K562 (cell line): ENCODE data around the gene ADCYAP1R1. TPM values are rescaled to one million over a fixed set of nuclear protein-coding genes. Genes with fewer than 3 reads are reported as not detected.

Experiments used
- ATAC-seq: fragments of 200-7000 bp; cut with Tn5 transposase; 3 replicates; pipeline ENCODE4 v1.9.1; 2020; ENCODE audit warnings: moderate library complexity
- BruUV-seq: library from RNA; stranded (reverse); fragments of 400-500 nt; replicated peaks from 2 replicates; lab custom pipeline; 2021; lab: Mats Ljungman, UMichigan
- CTCF ChIA-PET: fragments of 300-600 bp; formaldehyde crosslinking; extraction: SDS; loops from one replicate; lab custom pipeline; 2021; ENCODE audit warnings: low intra/inter-chr PET ratio; lab: Yijun Ruan, JAX
- POLR2A ChIA-PET: fragments of 300-600, 350-650 bp; sonication (Branson Sonifier 250); formaldehyde crosslinking; extraction: SDS; loops from one replicate; lab custom pipeline; 2021; ENCODE audit warnings: antibody characterized with exemption, inconsistent platforms; lab: Yijun Ruan, JAX
- DNase-seq, 4 experiments: peaks; one replicate each; pipeline versions ENCODE4 v3.0.0 to v3.0.0-alpha.2; 2011 to 2018; ENCODE audit warnings: low spot score in 3 of 4, mixed read lengths in 3 of 4; ENCODE audit errors: extremely low read depth in 1 of 4
- FAIRE-seq: peaks from 2 replicates; lab custom pipeline; 2011; peaks lifted over from hg19 to GRCh38; lab: Jason Lieb, UNC
- H2AFZ ChIP-seq: 2 replicates; pipeline ENCODE4 v1.6.0; 2011; ENCODE audit warnings: low read depth, low read length, control low read depth, inconsistent platforms
- H3K27ac ChIP-seq: fragments of 200-600 bp; 3 replicates; pipeline ENCODE4 v1.8.0; 2011; ENCODE audit warnings: low read depth, mild to moderate bottlenecking, control low read depth, inconsistent platforms, low read length, moderate library complexity, mixed read lengths; ENCODE audit errors: extremely low read depth
- H3K27me3 ChIP-seq, 2 experiments: fragments of 300-600 bp in 1 of 2; 2 replicates in 1 of 2; 3 replicates in 1 of 2; pipeline versions ENCODE4 v1.6.0 to v1.8.0; 2011; ENCODE audit warnings: inconsistent platforms in 2 of 2, low read length in 2 of 2, mild to moderate bottlenecking in 1 of 2, mixed read lengths in 1 of 2, moderate library complexity in 1 of 2; ENCODE audit not compliant: control insufficient read depth in 2 of 2, insufficient read depth in 2 of 2
- H3K36me3 ChIP-seq: fragments of 300-600 bp; 3 replicates; pipeline ENCODE4 v1.8.0; 2011; ENCODE audit warnings: mild to moderate bottlenecking, low read length, inconsistent platforms; ENCODE audit not compliant: control insufficient read depth, insufficient read depth
- H3K4me1 ChIP-seq, 2 experiments: fragments of 200-600 bp in 1 of 2; replicated peaks in 1 of 2; 2 replicates in 1 of 2; 3 replicates in 1 of 2; pipeline versions ENCODE4 v1.5.1 to v1.8.0; 2011; ENCODE audit warnings: inconsistent platforms in 2 of 2, low read length in 2 of 2, mild to moderate bottlenecking in 1 of 2, mixed read lengths in 1 of 2, moderate library complexity in 1 of 2; ENCODE audit not compliant: control insufficient read depth in 2 of 2, insufficient read depth in 2 of 2
- H3K4me2 ChIP-seq: 2 replicates; pipeline ENCODE4 v1.6.1; 2011; ENCODE audit warnings: low read length, control low read depth, inconsistent platforms, mixed read lengths; ENCODE audit not compliant: insufficient read depth
- H3K4me3 ChIP-seq: fragments of 200-600 bp; sonication (generic), shearing (Covaris generic); 2 replicates; pipeline ENCODE4 v1.5.1; 2016; ENCODE audit warnings: control low read depth, inconsistent platforms
- H3K79me2 ChIP-seq: fragments of 200-600 bp; 3 replicates; pipeline ENCODE4 v1.8.0; 2011; ENCODE audit warnings: low read length, inconsistent platforms; ENCODE audit not compliant: control insufficient read depth, insufficient read depth
- H3K9ac ChIP-seq, 2 experiments: 2 replicates each; pipeline versions ENCODE4 v1.6.0 to v1.6.1; 2011; ENCODE audit warnings: low read depth in 2 of 2, low read length in 2 of 2, control low read depth in 1 of 2, inconsistent platforms in 1 of 2, mild to moderate bottlenecking in 1 of 2, mixed read lengths in 1 of 2; ENCODE audit not compliant: insufficient read depth in 1 of 2
- H3K9me1 ChIP-seq: one replicate; pipeline ENCODE4 v1.6.0; 2011; ENCODE audit warnings: inconsistent platforms, mild to moderate bottlenecking, low read length, moderate library complexity; ENCODE audit not compliant: control insufficient read depth, insufficient read depth
- H3K9me3 ChIP-seq: replicated peaks from 2 replicates; pipeline ENCODE4 v1.5.1; 2011; ENCODE audit warnings: low read depth, low read length, inconsistent platforms; ENCODE audit not compliant: control insufficient read depth, insufficient read depth
- H4K20me1 ChIP-seq: replicated peaks from 2 replicates; pipeline ENCODE4 v1.6.1; 2011; ENCODE audit warnings: low read length, inconsistent platforms, mixed read lengths; ENCODE audit not compliant: control insufficient read depth, insufficient read depth
- FOXJ2 ChIP-seq: fragments of 200-800 bp; sonication (Bioruptor generic); IDR thresholded peaks from 2 replicates; pipeline ENCODE4 v1.6.1; 2016; ENCODE audit warnings: missing genetic modification characterization, missing compliant biosample characterization
- GATAD2B ChIP-seq: fragments of 450-650 bp; IDR thresholded peaks from 2 replicates; pipeline ENCODE4 v1.6.1; 2017; ENCODE audit warnings: mild to moderate bottlenecking, borderline replicate concordance
- MAFF ChIP-seq: IDR thresholded peaks from 2 replicates; pipeline ENCODE4 v1.6.1; 2012; ENCODE audit warnings: low read length, improper control_type of control experiment
- TFE3 ChIP-seq: fragments of 450-650 bp; formaldehyde crosslinking; IDR thresholded peaks from 2 replicates; pipeline ENCODE4 v1.4.0; 2020; ENCODE audit warnings: mild to moderate bottlenecking, mixed read lengths
- ZBTB11 ChIP-seq, 3 experiments: fragments of 200-800 bp in 1 of 3; fragments of 250-450 bp in 1 of 3; fragments of 450-650 bp in 1 of 3; sonication (Bioruptor Pico) in 1 of 3; sonication (Bioruptor generic) in 1 of 3; formaldehyde crosslinking in 1 of 3; IDR thresholded peaks; 2 replicates each; pipeline versions ENCODE4 v1.6.1 to v1.8.0; 2016 to 2022; ENCODE audit warnings: mild to moderate bottlenecking in 2 of 3, missing genetic modification characterization in 2 of 3, missing compliant biosample characterization in 1 of 3, moderate library complexity in 1 of 3
- ZFPM2 ChIP-seq: fragments of 250-450 bp; sonication (Bioruptor Pico); IDR thresholded peaks from 2 replicates; pipeline ENCODE4 v1.5.1; 2022; ENCODE audit warnings: mild to moderate bottlenecking
- ZNF318 ChIP-seq, 2 experiments: fragments of 450-650 bp; IDR thresholded peaks; 2 replicates each; pipeline ENCODE4 v1.6.1; 2016; ENCODE audit warnings: mild to moderate bottlenecking in 2 of 2, borderline replicate concordance in 1 of 2, low read depth in 1 of 2, moderate library complexity in 1 of 2
- WGBS: fragments of 100-300 bp; shearing (Covaris generic); methylation state at CpG from one replicate; pipeline ENCODE4 v1.1.6; 2016; ENCODE audit warnings: low coverage, mixed read lengths; ENCODE audit not compliant: insufficient coverage; ENCODE audit errors: missing lambda C conversion rate; 5-methylcytosine and 5-hydroxymethylcytosine counted together
- in situ Hi-C: fragments of 300-500 bp; cut with MboI; formaldehyde crosslinking; loops from 4 replicates; pipeline ENCODE4 v1.15.0; 2018; ENCODE audit warnings: inconsistent platforms, mixed read lengths
- intact Hi-C: fragments of 100-400 bp; cut with micrococcal nuclease; formaldehyde crosslinking; loops from 2 replicates; pipeline ENCODE4 v1.14.2; 2022
- polyA plus RNA-seq, 8 experiments: library from polyadenylated mRNA; depleted of rRNA in 4 of 8; stranded (reverse) in 5 of 8; unstranded in 3 of 8; fragments of >200 nt; fragmentation: Nextera tagmentation in 2 of 8; fragmentation: Illumina TruSeq in 1 of 8; extraction: Ambion mirVana in 2 of 8; extraction: Trizol in 1 of 8; gene quantifications; 2 replicates each; pipeline versions ENCODE4 v1.2.1 to v1.2.3, GENCODE V29; 2011 to 2014; ENCODE audit warnings: inconsistent platforms in 1 of 8, missing spikeins in 1 of 8
- total RNA-seq, 7 experiments: library from RNA; depleted of rRNA in 6 of 7; stranded (reverse); fragments of >200 nt in 6 of 7; fragmentation: Illumina TruSeq in 2 of 7; extraction: Trizol in 2 of 7; gene quantifications; 2 replicates each; pipeline versions ENCODE4 v1.2.1 to v1.2.3, GENCODE V29; 2011 to 2021; ENCODE audit warnings: low replicate concordance in 1 of 7

ADCYAP1R1 gene
- total and polyA plus RNA-seq, 9 of the 15 experiments (the other 6 are each of a cell fraction or from before 2014, with no cell fraction given), result 0.03 to 0.07 TPM; not detected in 7

- Histone ChIP-seq H3K9me3 (no peaks in the 10 kb centered on the region), H4K20me1 (no peaks in the 10 kb centered on the region), H2AFZ (no peak overlapping the region), H3K9me1 (no peaks in the 10 kb centered on the region), H3K4me3 (no peak overlapping the region), H3K4me2 (no peak overlapping the region), H3K27ac (no peak overlapping the region), H3K36me3 (no peaks in the 10 kb centered on the region), H3K27me3 (peaks cover 0 to 19% of the 10 kb centered on the region in 2 experiments; a peak in 2 of 5 replicates), H3K79me2 (no peaks in the 10 kb centered on the region), H3K9ac (no peak overlapping the region), H3K4me1 (no peaks in the 10 kb centered on the region)
- in situ Hi-C loops, result no loop called here
- no TSS peak for BruUV-seq
- DNase-seq, result no peak
- ATAC-seq, result no peak
- POLR2A ChIA-PET, result interaction anchor here (0.7 kb wide), 1 partner anchor 72 kb away, joined by 3 read pairs; no protein-coding TSS in a partner anchor
- FAIRE-seq, result no peak
- 0% methylated on average over 7 of the region's 7 CpGs for WGBS
- intact Hi-C loops, result no loop called here
- CTCF ChIA-PET, result no interaction called here
- TF ChIP-seq TFE3 (CRISPR knock-in tag), result no peak
- no peak for TF ChIP-seq ZBTB11 (CRISPR knock-in tag; IDR thresholded peaks at IDR 0.05)
- no peak for TF ChIP-seq GATAD2B
- no peak for TF ChIP-seq ZFPM2 (CRISPR knock-in tag)
- no peak for TF ChIP-seq FOXJ2 (tag)
- no peak for TF ChIP-seq ZNF318 (IDR thresholded peaks at IDR 0.05; ENCODE audit: borderline replicate concordance in 1 of 2, low read depth in 1 of 2)
- TF ChIP-seq MAFF, result no peak
Measured at GRCh38 chr7:31105256-31105950, 53.3 kb downstream of the ADCYAP1R1 start.
